ENCODE data around the gene RABGAP1L. TPM values are rescaled to one million over a fixed set of nuclear protein-coding genes. Genes with fewer than 3 reads are reported as not detected.
"Not testable (repeated sequence)": the region's sequence is repeated elsewhere in the genome, so short reads cannot be mapped to it uniquely, and the experiment has no call there.

The RABGAP1L gene
- total RNA-seq, 1 experiment from 2014 or later = 18.7 TPM

DNA sequence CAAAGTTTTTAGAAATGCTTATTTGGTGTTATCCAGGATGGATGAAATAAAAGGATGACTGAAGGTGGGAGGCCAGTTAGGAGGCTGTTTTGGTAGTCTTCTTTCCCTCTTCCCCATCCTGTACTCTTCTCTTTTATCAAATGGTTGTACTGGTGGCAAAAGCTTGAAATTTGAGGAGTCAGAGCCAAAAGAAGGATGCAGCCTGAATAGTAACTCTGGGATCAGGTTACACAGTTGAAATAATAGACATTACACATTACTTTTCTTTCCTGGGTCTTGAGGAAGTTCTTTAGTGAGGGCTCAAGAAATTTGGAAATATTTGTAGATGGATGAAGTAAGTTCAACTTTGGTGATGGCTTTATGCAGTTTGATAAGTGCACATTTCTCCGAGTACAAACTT, 397.1 kb downstream of the RABGAP1L start:
- DNase-seq (ENCODE audit: low read depth) = no peak

- DNase-seq (ENCODE audit: low read depth) = no peak
Observed at GRCh38 chr1:174568551-174568950, 409.2 kb downstream of the RABGAP1L start.

DNA sequence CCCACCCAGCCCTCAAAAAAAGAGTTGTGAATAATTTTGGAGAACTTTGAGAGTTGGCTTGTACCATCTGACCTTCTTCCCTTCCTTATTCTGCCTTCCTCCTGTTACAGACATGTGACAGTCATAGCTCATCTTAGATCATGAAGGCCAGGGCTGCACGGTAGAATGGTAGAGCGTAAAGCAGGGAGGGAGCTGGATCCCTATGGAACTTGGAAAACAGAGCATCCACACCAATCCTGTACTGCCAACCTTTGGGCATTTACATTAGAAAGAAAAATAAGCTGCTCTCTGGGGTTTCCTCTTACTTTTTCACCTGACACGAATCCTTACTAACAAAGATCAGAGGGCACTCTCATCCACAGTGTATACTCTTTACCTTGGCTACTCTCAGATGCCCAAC, 409.9 kb downstream of the RABGAP1L start:
- DNase-seq (ENCODE audit: low read depth) = no peak

DNA sequence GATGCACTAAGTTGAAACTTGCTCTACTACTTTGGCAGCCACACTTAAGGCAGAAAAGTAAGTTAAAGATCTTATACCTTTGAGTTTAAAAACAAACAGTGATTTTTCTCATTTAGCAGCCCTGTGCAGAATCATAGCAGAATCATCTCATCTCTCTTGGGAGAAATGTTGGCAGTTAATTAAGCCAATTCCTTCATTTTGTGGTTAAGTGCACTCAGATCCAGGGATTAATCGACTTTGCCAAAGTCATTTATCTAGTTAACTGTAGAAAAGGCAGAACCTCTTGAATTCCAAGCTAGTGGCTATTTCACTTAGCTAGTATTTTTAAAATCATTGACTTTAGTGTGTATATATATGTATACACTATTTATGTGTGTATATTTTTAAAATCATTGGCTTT, 413.5 kb downstream of the RABGAP1L start:
- no peak for DNase-seq (ENCODE audit: low read depth)

GRCh38 chr1:174576120-174576519, 416.8 kb downstream of the RABGAP1L start:
- not testable (repeated sequence) for DNase-seq (ENCODE audit: low read depth)

GRCh38 chr1:174577681-174578080, 418.4 kb downstream of the RABGAP1L start:
- DNase-seq (ENCODE audit: low read depth) = no peak

DNA sequence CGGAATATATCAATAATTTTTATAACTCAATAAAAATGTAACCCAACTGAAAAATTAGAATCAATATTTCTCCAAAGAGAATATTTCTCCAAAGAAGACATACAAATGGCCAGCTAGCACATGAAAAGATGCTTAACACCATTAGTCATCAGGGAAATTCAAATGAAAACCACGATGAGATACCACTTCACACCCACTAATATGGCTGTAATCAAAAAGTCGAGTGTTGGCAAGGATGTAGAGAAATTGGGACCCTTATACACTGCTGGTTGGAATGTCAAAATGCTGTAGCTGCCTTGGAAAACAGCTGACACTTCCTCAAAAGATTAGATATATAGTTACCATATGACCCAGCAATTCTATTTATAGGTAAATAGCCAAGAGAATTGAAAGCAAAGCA, 421.5 kb downstream of the RABGAP1L start:
- DNase-seq (ENCODE audit: low read depth) = no peak

- no peak for DNase-seq (ENCODE audit: low read depth)
Observed at GRCh38 chr1:174583316-174583715, 424.0 kb downstream of the RABGAP1L start.

- DNase-seq (ENCODE audit: low read depth) = no peak
Observed at GRCh38 chr1:174584071-174584470, 424.8 kb downstream of the RABGAP1L start.

GRCh38 chr1:174588618-174589017, 429.3 kb downstream of the RABGAP1L start:
- DNase-seq (ENCODE audit: low read depth) = not testable (repeated sequence)

GRCh38 chr1:174605198-174605597, 445.9 kb downstream of the RABGAP1L start:
- no peak for DNase-seq (ENCODE audit: low read depth)

GRCh38 chr1:174606471-174606870, 447.2 kb downstream of the RABGAP1L start:
- no peak for DNase-seq (ENCODE audit: low read depth)

DNA sequence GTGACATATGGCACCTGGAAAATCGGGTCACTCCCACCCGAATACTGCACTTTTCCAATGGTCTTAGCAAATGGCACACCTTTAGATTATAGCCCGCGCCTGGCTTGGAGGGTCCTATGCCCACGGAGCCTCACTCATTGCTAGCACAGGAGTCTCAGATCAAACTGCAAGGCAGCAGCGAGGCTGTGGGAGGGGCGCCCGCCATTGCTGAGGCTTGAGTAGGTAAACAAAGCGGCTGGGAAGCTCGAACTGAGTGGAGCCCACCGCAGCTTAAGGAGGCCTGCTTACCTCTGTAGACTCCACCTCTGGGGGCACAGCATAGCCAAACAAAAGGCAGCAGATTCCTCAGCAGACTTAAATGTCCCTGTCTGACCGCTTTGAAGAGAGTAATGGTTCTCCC, 458.6 kb downstream of the RABGAP1L start:
- not testable (repeated sequence) for DNase-seq (ENCODE audit: low read depth)

DNA sequence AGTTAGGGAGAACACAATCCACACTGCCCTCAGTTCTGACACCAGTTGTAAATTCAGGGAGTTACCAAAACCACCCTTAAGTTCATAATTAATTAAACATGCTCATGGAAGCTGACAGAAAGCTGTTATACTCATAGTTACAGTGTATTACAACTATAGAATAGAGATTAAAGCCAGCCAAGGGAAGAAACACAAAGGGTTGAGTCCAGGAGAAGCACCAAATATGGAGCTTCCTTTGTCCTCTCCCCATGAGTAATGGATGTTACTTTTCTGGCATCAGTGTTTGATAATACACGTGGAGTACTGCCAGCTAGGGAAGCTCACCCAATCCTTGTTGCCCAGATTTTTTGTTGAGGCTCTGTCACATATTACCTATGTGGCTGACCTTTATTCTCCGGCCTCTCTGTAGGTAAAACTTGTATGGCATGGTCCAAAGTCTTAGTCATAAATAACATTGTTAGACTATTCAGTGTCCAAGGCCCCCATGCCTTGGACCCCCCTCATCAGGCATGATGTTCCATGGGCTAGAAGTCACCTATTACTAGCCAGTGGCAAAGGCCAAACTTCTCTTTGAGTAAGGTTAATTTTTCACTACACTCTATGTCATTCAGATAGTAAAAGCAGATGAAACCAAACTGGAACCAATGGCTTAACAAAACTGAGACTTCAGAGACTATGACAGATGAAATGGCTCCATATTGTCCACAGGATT, 464.2 kb downstream of the RABGAP1L start:
- DNase-seq (ENCODE audit: low read depth) = no peak

DNA sequence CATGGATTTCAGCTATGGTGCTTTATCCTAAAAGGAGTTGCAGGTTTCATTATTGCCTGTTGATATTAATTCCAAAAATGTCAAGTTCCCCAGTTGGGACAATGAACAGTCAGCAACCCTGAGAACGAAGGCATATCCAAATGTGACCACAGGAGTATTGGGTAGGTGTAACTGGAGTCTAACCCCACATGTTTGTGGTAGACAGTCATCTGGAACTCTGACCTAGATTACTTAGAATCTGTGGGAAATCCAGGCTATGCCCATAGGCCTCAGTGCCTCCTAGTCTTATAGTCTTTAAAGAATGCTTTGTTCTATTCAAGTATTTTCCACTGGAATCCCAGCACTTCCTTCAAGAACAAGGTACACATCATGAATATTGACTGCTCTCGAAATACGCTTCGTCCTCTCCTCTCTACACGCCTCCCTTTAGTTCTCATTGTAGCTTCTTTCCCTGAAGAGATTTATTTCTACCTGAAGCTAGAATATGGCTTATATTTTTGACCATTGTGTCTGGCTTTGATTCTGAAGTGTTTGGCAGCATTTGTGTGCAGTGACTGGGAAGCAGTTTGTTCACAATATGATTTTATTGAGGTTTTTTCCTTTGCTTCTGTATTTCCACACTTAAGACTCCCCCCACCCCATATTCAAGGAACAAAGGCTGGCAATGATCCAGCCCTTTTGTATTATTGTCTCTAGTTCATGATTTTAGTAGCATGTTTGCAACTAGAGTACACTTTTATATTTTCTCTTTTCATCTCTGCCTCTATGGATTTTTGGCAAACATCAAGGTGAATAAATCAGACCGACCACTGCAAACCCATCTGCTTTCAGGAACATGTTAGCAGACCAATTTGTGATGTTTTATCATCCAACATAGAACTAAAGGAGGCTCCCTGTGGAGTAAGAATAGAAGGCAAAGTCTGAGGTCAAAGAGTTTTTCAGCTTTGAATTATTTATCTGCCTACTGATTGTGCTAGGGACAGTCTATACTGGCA, 467.0 kb downstream of the RABGAP1L start:
- DNase-seq (ENCODE audit: low read depth) = peak; percentile 63

- no peak for DNase-seq (ENCODE audit: low read depth)
Observed at GRCh38 chr1:174637487-174637886, 478.2 kb downstream of the RABGAP1L start.

GRCh38 chr1:174639461-174639860, 480.1 kb downstream of the RABGAP1L start:
- DNase-seq (ENCODE audit: low read depth) = no peak

DNA sequence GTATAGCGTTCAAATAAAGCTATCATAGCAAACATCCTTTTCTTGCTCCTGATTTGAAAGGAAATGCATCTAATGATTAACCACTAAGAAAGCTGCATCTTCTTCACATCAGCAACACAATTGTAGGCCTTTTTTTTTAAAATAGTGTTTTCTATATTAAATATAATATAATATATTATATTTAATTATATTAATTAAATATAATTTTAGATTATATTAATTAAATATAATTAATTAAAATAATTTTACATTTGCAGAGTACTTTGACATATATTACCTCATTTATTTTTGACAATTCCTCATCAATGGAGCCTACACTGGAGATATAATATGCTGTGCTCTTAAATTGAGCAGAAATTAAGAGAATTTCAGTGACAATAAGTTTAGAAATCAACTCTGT, 481.5 kb downstream of the RABGAP1L start:
- no peak for DNase-seq (ENCODE audit: low read depth)

- DNase-seq (ENCODE audit: low read depth) = no peak
Observed at GRCh38 chr1:174642393-174642792, 483.1 kb downstream of the RABGAP1L start.

GRCh38 chr1:174643206-174643605, 483.9 kb downstream of the RABGAP1L start:
- DNase-seq (ENCODE audit: low read depth) = no peak

GRCh38 chr1:174649572-174649971, 490.3 kb downstream of the RABGAP1L start:
- DNase-seq (ENCODE audit: low read depth) = not testable (repeated sequence)

- DNase-seq (ENCODE audit: low read depth) = no peak
Observed at GRCh38 chr1:174652569-174653280, 493.4 kb downstream of the RABGAP1L start.

Data from M059J (cell line).